OCI-LY3 (cell line): ENCODE data around the gene TIMM22.

ENCODE experiments used
- EZH2phosphoT487 ChIP-seq: fragments of 200-600 bp; shearing (Covaris generic); IDR thresholded peaks from 2 replicates; pipeline ENCODE4 v1.6.1; 2018; ENCODE audit warnings: antibody characterized with exemption, mixed run types, low read depth
- TF ChIP-seq, protein P1 (sequence below): fragments of 200-600, 300-600 bp; sonication (generic); IDR thresholded peaks from 2 replicates; pipeline ENCODE4 v1.5.1; 2014; ENCODE audit warnings: antibody characterized with exemption, low read length, low read depth

DNA sequence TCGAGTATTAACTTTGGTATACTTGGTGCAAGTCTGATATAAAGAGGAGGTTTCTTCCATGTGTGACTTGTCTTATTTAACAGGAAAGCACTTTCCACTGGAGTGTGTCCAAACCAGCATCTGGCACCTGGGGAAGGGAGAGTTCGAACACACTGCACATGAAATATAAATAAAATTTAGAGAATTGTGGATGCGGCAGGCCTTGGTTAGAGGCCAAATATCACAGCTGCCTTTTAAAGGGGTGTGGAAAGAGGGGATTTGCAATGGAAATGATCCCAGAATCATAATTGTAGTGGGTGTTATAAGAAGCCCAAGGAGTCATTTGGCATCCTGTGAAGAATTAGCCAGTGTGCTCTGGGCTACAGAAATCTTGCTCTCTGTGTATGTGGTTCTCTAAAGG, 13.0 kb upstream of the TIMM22 start:
- TF ChIP-seq, protein P1, sequence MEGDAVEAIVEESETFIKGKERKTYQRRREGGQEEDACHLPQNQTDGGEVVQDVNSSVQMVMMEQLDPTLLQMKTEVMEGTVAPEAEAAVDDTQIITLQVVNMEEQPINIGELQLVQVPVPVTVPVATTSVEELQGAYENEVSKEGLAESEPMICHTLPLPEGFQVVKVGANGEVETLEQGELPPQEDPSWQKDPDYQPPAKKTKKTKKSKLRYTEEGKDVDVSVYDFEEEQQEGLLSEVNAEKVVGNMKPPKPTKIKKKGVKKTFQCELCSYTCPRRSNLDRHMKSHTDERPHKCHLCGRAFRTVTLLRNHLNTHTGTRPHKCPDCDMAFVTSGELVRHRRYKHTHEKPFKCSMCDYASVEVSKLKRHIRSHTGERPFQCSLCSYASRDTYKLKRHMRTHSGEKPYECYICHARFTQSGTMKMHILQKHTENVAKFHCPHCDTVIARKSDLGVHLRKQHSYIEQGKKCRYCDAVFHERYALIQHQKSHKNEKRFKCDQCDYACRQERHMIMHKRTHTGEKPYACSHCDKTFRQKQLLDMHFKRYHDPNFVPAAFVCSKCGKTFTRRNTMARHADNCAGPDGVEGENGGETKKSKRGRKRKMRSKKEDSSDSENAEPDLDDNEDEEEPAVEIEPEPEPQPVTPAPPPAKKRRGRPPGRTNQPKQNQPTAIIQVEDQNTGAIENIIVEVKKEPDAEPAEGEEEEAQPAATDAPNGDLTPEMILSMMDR, result no peak
- no peak for TF ChIP-seq EZH2phosphoT487
